Fibroblast of skin of right quadriceps (primary cell): ENCODE measurements around the gene CYYR1.
A peak's percentile ranks its signal among the peaks of the same experiment; 100 is the strongest.
"Not testable (repeated sequence)": the region's sequence is repeated elsewhere in the genome, so short reads cannot be mapped to it uniquely, and the experiment has no call there.

Experiments
- DNase-seq: peaks from one replicate; pipeline ENCODE4 v3.0.0-alpha.2; 2013

Gene CYYR1

GRCh38 chr21:26487981-26488480 is 85.1 kb downstream of the CYYR1 start:
- no peak for DNase-seq

- DNase-seq, result no peak
Measured at GRCh38 chr21:26473471-26473870, 99.6 kb downstream of the CYYR1 start.

GRCh38 chr21:26471099-26471471 is 102.0 kb downstream of the CYYR1 start:
- DNase-seq, result peak; percentile 3

- no peak for DNase-seq
Measured at GRCh38 chr21:26470351-26471098, 102.6 kb downstream of the CYYR1 start.

GRCh38 chr21:26469789-26470188 is 103.3 kb downstream of the CYYR1 start:
- DNase-seq, result peak; percentile 88

- DNase-seq, result no peak
Measured at GRCh38 chr21:26465916-26466315, 107.2 kb downstream of the CYYR1 start.

GRCh38 chr21:26461500-26461899 is 111.6 kb downstream of the CYYR1 start:
- no peak for DNase-seq

GRCh38 chr21:26460621-26461020 is 112.5 kb downstream of the CYYR1 start:
- DNase-seq, result no peak

- not testable (repeated sequence) for DNase-seq
Measured at GRCh38 chr21:26458854-26459253, 114.2 kb downstream of the CYYR1 start.

GRCh38 chr21:26457817-26458216 is 115.3 kb downstream of the CYYR1 start:
- DNase-seq, result no peak

GRCh38 chr21:26453267-26453666 is 119.8 kb downstream of the CYYR1 start:
- DNase-seq, result no peak

- DNase-seq, result peak; percentile 32
Measured at GRCh38 chr21:26451081-26451740, 121.9 kb downstream of the CYYR1 start.

GRCh38 chr21:26449161-26449560 is 123.9 kb downstream of the CYYR1 start:
- DNase-seq, result peak; percentile 78

- DNase-seq, result peak; percentile 76
Measured at GRCh38 chr21:26448751-26449150, 124.3 kb downstream of the CYYR1 start.

GRCh38 chr21:26447932-26448475 is 125.1 kb downstream of the CYYR1 start:
- DNase-seq, result peak; percentile 49

- DNase-seq, result peak; percentile 84
Measured at GRCh38 chr21:26445440-26445839, 127.6 kb downstream of the CYYR1 start.

GRCh38 chr21:26444646-26445045 is 128.4 kb downstream of the CYYR1 start:
- no peak for DNase-seq

GRCh38 chr21:26443867-26444266 is 129.2 kb downstream of the CYYR1 start:
- peak; percentile 35 for DNase-seq

GRCh38 chr21:26443291-26443690 is 129.8 kb downstream of the CYYR1 start:
- DNase-seq, result no peak

GRCh38 chr21:26441149-26441548 is 131.9 kb downstream of the CYYR1 start:
- DNase-seq, result no peak

GRCh38 chr21:26438976-26439375 is 134.1 kb downstream of the CYYR1 start:
- DNase-seq, result no peak

- peak; percentile 37 for DNase-seq
Measured at GRCh38 chr21:26437326-26438009, 135.6 kb downstream of the CYYR1 start.

GRCh38 chr21:26433386-26433785 is 139.7 kb downstream of the CYYR1 start:
- no peak for DNase-seq
